Type B pancreatic cell (in vitro differentiated cells): ENCODE data around the gene ST6GALNAC3. TPM values are rescaled to one million over a fixed set of nuclear protein-coding genes. Genes with fewer than 3 reads are reported as not detected.

Experiments
- DNase-seq: peaks from one replicate; pipeline ENCODE4 v3.0.0; 2021; ENCODE audit warnings: mixed read lengths; ENCODE audit not compliant: unreplicated experiment; ENCODE audit errors: extremely low spot score
- H3K27ac Mint-ChIP-seq: 2 replicates; pipeline ENCODE4 v1.8.0; 2021; ENCODE audit warnings: mild to moderate bottlenecking, mixed read lengths
- H3K27me3 Mint-ChIP-seq: 2 replicates; pipeline ENCODE4 v1.8.0; 2021; ENCODE audit warnings: mixed read lengths
- H3K36me3 Mint-ChIP-seq: 2 replicates; pipeline ENCODE4 v1.8.0; 2021; ENCODE audit warnings: mixed read lengths
- H3K4me1 Mint-ChIP-seq: one replicate; pipeline ENCODE4 v1.8.0; 2021; ENCODE audit warnings: mixed read lengths; ENCODE audit not compliant: unreplicated experiment
- H3K4me3 Mint-ChIP-seq: 2 replicates; pipeline ENCODE4 v1.8.0; 2021; ENCODE audit warnings: mild to moderate bottlenecking, mixed read lengths
- H3K9me3 Mint-ChIP-seq: 2 replicates; pipeline ENCODE4 v1.8.0; 2021; ENCODE audit warnings: mixed read lengths
- total RNA-seq: library from RNA; stranded (reverse); gene quantifications from 2 replicates; pipeline ENCODE4 v1.2.1, GENCODE V29; 2021; ENCODE audit warnings: low replicate concordance
- TF ChIP-seq, protein P1 (sequence below): fragments of 200-600 bp; sonication (generic); conservative IDR thresholded peaks from 2 replicates; pipeline ENCODE4 v1.5.0; 2021; ENCODE audit warnings: antibody characterized with exemption, mild to moderate bottlenecking

The ST6GALNAC3 gene
- total RNA-seq, 1 donor from 2014 or later = 24.7 TPM

DNA sequence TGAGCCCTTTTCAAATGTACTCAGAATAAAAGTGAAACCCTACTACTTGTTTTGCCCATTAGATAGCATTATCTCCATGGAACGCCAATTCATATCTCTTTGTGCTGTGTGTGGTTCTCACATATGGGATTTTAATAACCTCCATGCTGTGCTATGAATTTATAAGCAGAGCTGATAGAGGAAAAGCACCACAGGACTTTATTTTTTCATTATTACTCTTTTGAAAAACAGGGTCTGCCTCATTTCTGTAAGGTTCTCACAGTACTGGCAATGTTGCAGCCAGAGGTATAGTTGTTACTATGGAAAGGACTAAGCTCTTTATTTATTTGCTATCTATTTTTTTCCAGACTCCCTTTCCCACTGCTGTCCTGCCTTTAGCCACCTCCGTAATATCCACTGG lies 313.7 kb downstream of the ST6GALNAC3 start:
- peaks cover 3% of the 10 kb centered on the region for H3K4me1 Mint-ChIP-seq
- H3K36me3 Mint-ChIP-seq = no peaks in the 10 kb centered on the region
- no peaks in the 10 kb centered on the region for H3K27me3 Mint-ChIP-seq
- TF ChIP-seq, protein P1, sequence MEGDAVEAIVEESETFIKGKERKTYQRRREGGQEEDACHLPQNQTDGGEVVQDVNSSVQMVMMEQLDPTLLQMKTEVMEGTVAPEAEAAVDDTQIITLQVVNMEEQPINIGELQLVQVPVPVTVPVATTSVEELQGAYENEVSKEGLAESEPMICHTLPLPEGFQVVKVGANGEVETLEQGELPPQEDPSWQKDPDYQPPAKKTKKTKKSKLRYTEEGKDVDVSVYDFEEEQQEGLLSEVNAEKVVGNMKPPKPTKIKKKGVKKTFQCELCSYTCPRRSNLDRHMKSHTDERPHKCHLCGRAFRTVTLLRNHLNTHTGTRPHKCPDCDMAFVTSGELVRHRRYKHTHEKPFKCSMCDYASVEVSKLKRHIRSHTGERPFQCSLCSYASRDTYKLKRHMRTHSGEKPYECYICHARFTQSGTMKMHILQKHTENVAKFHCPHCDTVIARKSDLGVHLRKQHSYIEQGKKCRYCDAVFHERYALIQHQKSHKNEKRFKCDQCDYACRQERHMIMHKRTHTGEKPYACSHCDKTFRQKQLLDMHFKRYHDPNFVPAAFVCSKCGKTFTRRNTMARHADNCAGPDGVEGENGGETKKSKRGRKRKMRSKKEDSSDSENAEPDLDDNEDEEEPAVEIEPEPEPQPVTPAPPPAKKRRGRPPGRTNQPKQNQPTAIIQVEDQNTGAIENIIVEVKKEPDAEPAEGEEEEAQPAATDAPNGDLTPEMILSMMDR = no peak
- no peaks in the 10 kb centered on the region for H3K9me3 Mint-ChIP-seq
- H3K27ac Mint-ChIP-seq = no peak overlapping the region
- no peak for DNase-seq
- H3K4me3 Mint-ChIP-seq = no peak overlapping the region

DNA sequence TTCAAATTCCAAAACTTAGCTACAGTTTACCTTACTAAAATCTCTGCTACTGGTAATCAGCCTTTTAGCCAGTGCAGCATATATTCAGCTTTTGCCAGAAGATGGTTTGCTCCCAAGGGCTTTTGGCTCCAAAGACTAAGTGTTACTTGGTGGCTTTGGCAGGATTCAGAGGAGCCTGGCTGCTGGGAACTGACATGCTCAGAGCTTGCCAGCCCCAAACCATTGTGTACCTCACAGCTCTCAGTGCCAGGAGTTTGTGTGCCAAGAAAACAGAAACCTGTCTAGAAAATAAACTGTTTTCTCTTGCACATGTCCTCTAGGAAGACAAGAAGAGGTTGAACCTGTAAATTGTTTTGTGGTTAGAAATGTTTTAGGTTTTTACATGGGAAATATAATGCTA lies 315.9 kb downstream of the ST6GALNAC3 start:
- no peaks in the 10 kb centered on the region for H3K9me3 Mint-ChIP-seq
- no peak for DNase-seq
- TF ChIP-seq, protein P1 = no peak
- no peak overlapping the region for H3K27ac Mint-ChIP-seq
- no peaks in the 10 kb centered on the region for H3K27me3 Mint-ChIP-seq
- H3K36me3 Mint-ChIP-seq = no peaks in the 10 kb centered on the region
- peaks cover 3% of the 10 kb centered on the region for H3K4me1 Mint-ChIP-seq
- no peak overlapping the region for H3K4me3 Mint-ChIP-seq

DNA sequence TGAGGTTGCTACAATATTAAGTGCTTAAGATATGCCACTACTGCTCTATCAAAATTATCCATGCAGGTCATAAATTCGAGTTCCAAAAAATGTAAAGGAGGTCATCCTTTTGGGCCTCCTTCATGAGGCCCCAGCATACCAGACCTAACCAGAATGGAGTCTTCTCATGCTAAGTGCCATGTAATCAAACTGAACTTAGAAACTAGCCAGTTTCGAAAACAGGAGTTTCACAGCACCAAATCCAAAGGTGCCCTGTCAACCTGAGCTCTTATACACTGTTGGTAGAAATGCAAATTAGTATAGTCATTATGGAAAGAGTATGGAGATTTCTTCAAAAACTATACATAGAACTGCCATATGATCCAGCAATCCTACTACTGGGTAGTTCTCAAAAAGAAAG lies 320.5 kb downstream of the ST6GALNAC3 start:
- Mint-ChIP-seq H3K4me1 (no peaks in the 10 kb centered on the region), H3K4me3 (no peak overlapping the region), H3K27me3 (no peaks in the 10 kb centered on the region), H3K9me3 (no peaks in the 10 kb centered on the region), H3K36me3 (no peaks in the 10 kb centered on the region), H3K27ac (no peak overlapping the region)
- TF ChIP-seq, protein P1 = no peak
- DNase-seq = no peak

DNA sequence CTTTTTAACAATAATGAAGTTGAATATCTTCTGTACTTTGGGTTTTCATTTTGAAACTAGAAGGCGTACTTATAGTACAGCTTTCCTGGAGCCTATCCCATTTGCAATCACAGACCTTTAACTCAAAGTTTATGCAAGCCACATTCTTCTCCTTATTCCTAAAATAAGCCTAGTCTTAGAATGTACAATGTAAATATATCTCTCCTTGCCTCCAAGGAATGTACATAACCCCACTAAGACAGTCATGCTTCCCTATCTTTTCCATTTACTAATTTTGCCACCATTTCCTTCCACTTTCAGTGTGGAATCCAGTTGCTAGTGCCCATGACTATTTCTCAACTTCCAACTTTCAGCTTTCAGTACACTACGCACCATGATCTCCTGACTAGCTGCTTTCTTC lies 327.6 kb downstream of the ST6GALNAC3 start:
- DNase-seq = no peak

DNA sequence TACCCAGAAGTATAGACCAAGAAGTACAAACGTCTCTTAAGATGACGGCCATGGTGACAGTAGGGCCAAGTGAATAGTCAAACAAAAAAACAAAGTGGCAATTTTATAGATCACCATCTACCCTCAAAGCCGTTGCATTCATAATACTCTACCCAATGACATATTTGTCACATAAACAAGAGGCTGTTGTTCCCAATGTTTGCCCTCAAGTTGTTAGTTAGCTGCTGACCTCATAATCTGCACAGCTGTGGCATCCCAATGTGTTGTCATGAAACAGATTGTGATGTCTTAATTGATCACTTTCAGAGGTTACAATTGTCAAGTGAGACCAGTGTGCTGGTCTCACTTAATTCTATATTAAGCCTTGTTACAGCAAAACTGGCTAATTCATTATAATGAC lies 333.8 kb downstream of the ST6GALNAC3 start:
- Mint-ChIP-seq H3K27ac (no peak overlapping the region), H3K36me3 (no peaks in the 10 kb centered on the region), H3K4me1 (peaks cover 4% of the 10 kb centered on the region), H3K27me3 (no peaks in the 10 kb centered on the region), H3K9me3 (no peaks in the 10 kb centered on the region), H3K4me3 (no peak overlapping the region)
- TF ChIP-seq, protein P1 = no peak
- DNase-seq = no peak

More for the DNA sequence above, 327.6 kb downstream of the ST6GALNAC3 start:
- Mint-ChIP-seq H3K36me3 (peaks cover 4% of the 10 kb centered on the region), H3K27ac (no peak overlapping the region), H3K9me3 (peaks cover 4% of the 10 kb centered on the region), H3K27me3 (no peaks in the 10 kb centered on the region), H3K4me3 (no peak overlapping the region), H3K4me1 (no peaks in the 10 kb centered on the region)
- TF ChIP-seq, protein P1 = no peak

DNA sequence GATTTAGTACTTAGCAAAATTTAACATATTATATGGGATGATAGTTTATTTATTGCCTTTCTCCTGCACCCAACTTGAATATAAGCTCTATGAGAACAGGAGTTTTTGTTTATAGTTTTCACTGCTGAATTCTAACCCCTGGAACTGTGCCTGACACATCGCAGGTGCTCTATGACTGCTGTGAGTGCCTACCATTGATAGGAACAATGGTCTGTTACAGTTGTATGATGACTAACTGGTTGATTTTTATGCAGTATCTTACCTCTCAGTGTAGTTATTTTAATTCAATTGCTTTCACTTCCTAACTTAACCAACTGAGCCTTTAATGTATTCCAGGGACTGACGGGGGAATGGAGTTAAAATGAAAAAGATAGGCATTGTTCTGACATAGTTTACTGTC lies 336.0 kb downstream of the ST6GALNAC3 start:
- no peaks in the 10 kb centered on the region for H3K27me3 Mint-ChIP-seq
- H3K36me3 Mint-ChIP-seq = no peaks in the 10 kb centered on the region
- no peak overlapping the region for H3K27ac Mint-ChIP-seq
- DNase-seq = no peak
- no peak overlapping the region for H3K4me3 Mint-ChIP-seq
- TF ChIP-seq, protein P1 = no peak
- peaks cover 4% of the 10 kb centered on the region for H3K4me1 Mint-ChIP-seq
- no peaks in the 10 kb centered on the region for H3K9me3 Mint-ChIP-seq
